NCI-H1930 (cell line): Measurements from ENCODE around the gene C22orf42.
"Not testable (repeated sequence)": the region's sequence is repeated elsewhere in the genome, so short reads cannot be mapped to it uniquely, and the experiment has no call there.

Experiments
- DNase-seq, 2 experiments: peaks; one replicate each; lab custom pipeline; 2025; lab: John Stamatoyannopoulos, UW

The C22orf42 gene

GRCh38 chr22:32185821-32186220 lies 26.7 kb upstream of the C22orf42 start:
- no peak for DNase-seq

- DNase-seq = no peak
These were observed 24.5 kb upstream of the C22orf42 start for GRCh38 chr22:32183625-32184024.

GRCh38 chr22:32181043-32181442 lies 21.9 kb upstream of the C22orf42 start:
- no peak for DNase-seq

- DNase-seq = no peak
These were observed 18.2 kb upstream of the C22orf42 start for GRCh38 chr22:32177221-32177765.

GRCh38 chr22:32175683-32176644 lies 16.9 kb upstream of the C22orf42 start:
- DNase-seq = no peak

GRCh38 chr22:32175115-32175514 lies 16.0 kb upstream of the C22orf42 start:
- no peak for DNase-seq

GRCh38 chr22:32165681-32166080 lies 6.6 kb upstream of the C22orf42 start:
- DNase-seq = no peak

GRCh38 chr22:32164075-32164860 lies 5.2 kb upstream of the C22orf42 start:
- DNase-seq = no peak

GRCh38 chr22:32160411-32160810 lies 1.3 kb upstream of the C22orf42 start:
- DNase-seq = not testable (repeated sequence)

GRCh38 chr22:32157632-32158031 lies 1.5 kb downstream of the C22orf42 start:
- DNase-seq = not testable (repeated sequence)

- not testable (repeated sequence) for DNase-seq
These were observed 4.4 kb downstream of the C22orf42 start for GRCh38 chr22:32154727-32155126.

- DNase-seq = not testable (repeated sequence)
These were observed 7.5 kb downstream of the C22orf42 start for GRCh38 chr22:32151641-32152040.

- DNase-seq = not testable (repeated sequence)
These were observed 8.5 kb downstream of the C22orf42 start for GRCh38 chr22:32150647-32151046.

- DNase-seq = not testable (repeated sequence)
These were observed 10.7 kb downstream of the C22orf42 start for GRCh38 chr22:32148372-32148771.

- DNase-seq = not testable (repeated sequence)
These were observed 12.0 kb downstream of the C22orf42 start for GRCh38 chr22:32147128-32147527.

GRCh38 chr22:32144496-32145274 lies 14.4 kb downstream of the C22orf42 start:
- DNase-seq = no peak

- DNase-seq = no peak
These were observed 16.5 kb downstream of the C22orf42 start for GRCh38 chr22:32142600-32142999.

- not testable (repeated sequence) for DNase-seq
These were observed 18.4 kb downstream of the C22orf42 start for GRCh38 chr22:32140688-32141087.

GRCh38 chr22:32138576-32138975 lies 20.5 kb downstream of the C22orf42 start:
- not testable (repeated sequence) for DNase-seq

- not testable (repeated sequence) for DNase-seq
These were observed 21.3 kb downstream of the C22orf42 start for GRCh38 chr22:32137731-32138324.

GRCh38 chr22:32136881-32137280 lies 22.2 kb downstream of the C22orf42 start:
- DNase-seq = not testable (repeated sequence)
